Suprapubic skin (tissue), 4 donors: ENCODE measurements around the gene HSD11B2.

ENCODE experiments used
- EP300 ChIP-seq: sonication (generic); formaldehyde crosslinking; IDR thresholded peaks from one replicate; pipeline ENCODE4 v1.6.1; 2017; ENCODE audit warnings: antibody characterized with exemption
- POLR2A ChIP-seq, 2 donors: fragments of 450-650 bp; IDR thresholded peaks; one replicate each; pipeline ENCODE4 v1.6.1; 2017; ENCODE audit warnings: antibody characterized with exemption in 2 of 2, mild to moderate bottlenecking in 2 of 2, moderate library complexity in 2 of 2
- POLR2AphosphoS5 ChIP-seq, 3 donors: sonication (generic); formaldehyde crosslinking; IDR thresholded peaks; one replicate each; pipeline ENCODE4 v1.6.1; 2017; ENCODE audit warnings: antibody characterized with exemption in 3 of 3
- TF ChIP-seq, protein P1 (sequence below), 2 donors: fragments of 200-600 bp in 1 of 2; fragments of 450-650 bp in 1 of 2; sonication (generic) in 1 of 2; IDR thresholded peaks; one replicate each; pipeline ENCODE4 v1.5.1; 2016 to 2019; ENCODE audit warnings: antibody characterized with exemption in 2 of 2, mild to moderate bottlenecking in 1 of 2, moderate library complexity in 1 of 2

DNA sequence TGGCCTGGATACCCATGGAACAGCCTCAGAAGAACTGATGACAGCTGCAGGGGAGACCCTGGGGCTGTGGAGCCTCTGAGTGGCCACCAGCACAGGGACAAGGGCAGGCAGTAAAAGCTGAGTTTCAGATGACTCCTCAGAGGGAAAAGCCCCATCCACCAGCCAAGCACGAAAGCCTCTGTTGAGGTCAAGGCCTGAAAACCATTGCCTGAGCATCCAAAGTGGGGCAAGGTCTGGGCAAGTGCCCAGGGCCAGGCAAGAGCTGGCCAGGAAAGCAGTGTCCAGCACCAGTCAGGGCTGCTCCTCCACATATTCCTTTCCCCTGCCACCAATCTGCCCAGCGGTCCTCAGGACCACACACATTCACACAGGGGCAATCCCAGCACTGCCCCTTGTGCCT is 33.6 kb downstream of the HSD11B2 start:
- TF ChIP-seq, protein P1, sequence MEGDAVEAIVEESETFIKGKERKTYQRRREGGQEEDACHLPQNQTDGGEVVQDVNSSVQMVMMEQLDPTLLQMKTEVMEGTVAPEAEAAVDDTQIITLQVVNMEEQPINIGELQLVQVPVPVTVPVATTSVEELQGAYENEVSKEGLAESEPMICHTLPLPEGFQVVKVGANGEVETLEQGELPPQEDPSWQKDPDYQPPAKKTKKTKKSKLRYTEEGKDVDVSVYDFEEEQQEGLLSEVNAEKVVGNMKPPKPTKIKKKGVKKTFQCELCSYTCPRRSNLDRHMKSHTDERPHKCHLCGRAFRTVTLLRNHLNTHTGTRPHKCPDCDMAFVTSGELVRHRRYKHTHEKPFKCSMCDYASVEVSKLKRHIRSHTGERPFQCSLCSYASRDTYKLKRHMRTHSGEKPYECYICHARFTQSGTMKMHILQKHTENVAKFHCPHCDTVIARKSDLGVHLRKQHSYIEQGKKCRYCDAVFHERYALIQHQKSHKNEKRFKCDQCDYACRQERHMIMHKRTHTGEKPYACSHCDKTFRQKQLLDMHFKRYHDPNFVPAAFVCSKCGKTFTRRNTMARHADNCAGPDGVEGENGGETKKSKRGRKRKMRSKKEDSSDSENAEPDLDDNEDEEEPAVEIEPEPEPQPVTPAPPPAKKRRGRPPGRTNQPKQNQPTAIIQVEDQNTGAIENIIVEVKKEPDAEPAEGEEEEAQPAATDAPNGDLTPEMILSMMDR (IDR thresholded peaks at IDR 0.05): no peak
- TF ChIP-seq POLR2AphosphoS5 (IDR thresholded peaks at IDR 0.05) (no peak), EP300 (no peak), POLR2A (IDR thresholded peaks at IDR 0.05) (no peak)
